A673 (cell line): ENCODE measurements around the gene SDK1. TPM values are rescaled to one million over a fixed set of nuclear protein-coding genes. Genes with fewer than 3 reads are reported as not detected.
"Not testable (repeated sequence)": the region's sequence is repeated elsewhere in the genome, so short reads cannot be mapped to it uniquely, and the experiment has no call there.

Experiments
- BruUV-seq: library from RNA; stranded (reverse); fragments of 400-500 nt; replicated peaks from 2 replicates; lab custom pipeline; 2021; lab: Mats Ljungman, UMichigan
- CTCF ChIA-PET: fragments of 300-600 bp; sonication (Branson Sonifier 250); formaldehyde crosslinking; loops from one replicate; lab custom pipeline; 2022; ENCODE audit warnings: antibody characterized with exemption; lab: Charles Lee
- POLR2A ChIA-PET: fragments of 300-600 bp; sonication (Branson Sonifier 250); formaldehyde crosslinking; loops from one replicate; lab custom pipeline; 2022; ENCODE audit warnings: antibody characterized with exemption; ENCODE audit not compliant: low non-redundant PET; lab: Charles Lee
- DNase-seq: peaks from one replicate; pipeline ENCODE4 v3.0.0-alpha.2; 2015; ENCODE audit warnings: low spot score
- H3K27ac ChIP-seq: fragments of 200-600 bp; sonication (generic); 2 replicates; pipeline ENCODE4 v1.5.1; 2016; ENCODE audit warnings: mixed run types, low read depth, mild to moderate bottlenecking, mixed read lengths, antibody characterized with exemption, low read length; ENCODE audit not compliant: poor library complexity, severe bottlenecking
- H3K27me3 ChIP-seq: fragments of 200-600 bp; sonication (generic); replicated peaks from 2 replicates; pipeline ENCODE4 v1.6.1; 2017; ENCODE audit warnings: mixed run types, low read depth, mild to moderate bottlenecking, mixed read lengths, antibody characterized with exemption, low read length; ENCODE audit not compliant: insufficient read depth, poor library complexity
- H3K36me3 ChIP-seq: fragments of 200-600 bp; sonication (generic); 2 replicates; pipeline ENCODE4 v1.6.1; 2016; ENCODE audit warnings: mixed run types, mild to moderate bottlenecking, mixed read lengths, antibody characterized with exemption, low read length; ENCODE audit not compliant: insufficient read depth, poor library complexity, severe bottlenecking
- H3K4me1 ChIP-seq: fragments of 200-600 bp; sonication (generic); 2 replicates; pipeline ENCODE4 v1.6.1; 2017; ENCODE audit warnings: mixed run types, mild to moderate bottlenecking, mixed read lengths, antibody characterized with exemption, low read length; ENCODE audit not compliant: insufficient read depth, poor library complexity, severe bottlenecking
- H3K4me3 ChIP-seq: fragments of 200-600 bp; sonication (generic); 2 replicates; pipeline ENCODE4 v1.5.1; 2016; ENCODE audit warnings: low read depth, mixed run types, mild to moderate bottlenecking, mixed read lengths, low read length; ENCODE audit not compliant: poor library complexity, severe bottlenecking
- H3K9me3 ChIP-seq: fragments of 200-600 bp; sonication (generic); 2 replicates; pipeline ENCODE4 v1.6.1; 2016; ENCODE audit warnings: mixed run types, low read depth, mild to moderate bottlenecking, mixed read lengths, antibody characterized with exemption, low read length; ENCODE audit not compliant: poor library complexity, severe bottlenecking
- CTCF ChIP-seq: fragments of 300-800, 200-600 bp; sonication (generic); conservative IDR thresholded peaks from 2 replicates; pipeline ENCODE4 v1.5.1; 2017; ENCODE audit warnings: low read depth, mild to moderate bottlenecking, antibody characterized with exemption, low read length, moderate library complexity, mixed read lengths
- EZH2 ChIP-seq: fragments of 200-600 bp; sonication (generic); IDR thresholded peaks from 2 replicates; pipeline ENCODE4 v1.6.1; 2017; ENCODE audit warnings: borderline replicate concordance, low read depth, mild to moderate bottlenecking, mixed read lengths, antibody characterized with exemption, low read length; ENCODE audit not compliant: poor library complexity, severe bottlenecking
- intact Hi-C: fragments of 100-400 bp; cut with micrococcal nuclease; formaldehyde crosslinking; loops from one replicate; pipeline ENCODE4 v1.10.0; 2022; ENCODE audit not compliant: unreplicated experiment
- total RNA-seq: library from RNA; stranded (reverse); gene quantifications from 2 replicates; pipeline ENCODE4 v1.2.3, GENCODE V29; 2021

SDK1 gene
- total RNA-seq, 1 experiment from 2014 or later, result 14.7 TPM

- POLR2A ChIA-PET, result no interaction called here
- Histone ChIP-seq H3K4me3 (no peak overlapping the region), H3K36me3 (no peaks in the 10 kb centered on the region), H3K9me3 (no peaks in the 10 kb centered on the region), H3K27ac (no peak overlapping the region), H3K4me1 (peaks cover 7% of the 10 kb centered on the region), H3K27me3 (no peaks in the 10 kb centered on the region)
- peak; percentile 9 for DNase-seq
- TF ChIP-seq EZH2 (no peak), CTCF (no peak)
- CTCF ChIA-PET, result no interaction called here
- no TSS peak for BruUV-seq
- intact Hi-C loops, result no loop called here
These were observed 452.8 kb downstream of the SDK1 start for GRCh38 chr7:3753868-3754267.

GRCh38 chr7:3754493-3755341, 453.7 kb downstream of the SDK1 start:
- peak overlapping the region; percentile 64 for H3K27ac ChIP-seq
- TF ChIP-seq EZH2, result no peak
- TF ChIP-seq CTCF, result no peak
- no TSS peak for BruUV-seq
- DNase-seq, result peak; percentile 90
- peaks cover 7% of the 10 kb centered on the region for H3K4me1 ChIP-seq
- peak overlapping the region; percentile 13 for H3K4me3 ChIP-seq
- ChIA-PET CTCF (no interaction called here), POLR2A (no interaction called here)
- H3K36me3 ChIP-seq, result no peaks in the 10 kb centered on the region
- intact Hi-C loops, result no loop called here
- no peaks in the 10 kb centered on the region for H3K9me3 ChIP-seq
- no peaks in the 10 kb centered on the region for H3K27me3 ChIP-seq

- H3K4me3 ChIP-seq, CTCF ChIA-PET, H3K4me1 ChIP-seq, H3K9me3 ChIP-seq, intact Hi-C loops, DNase-seq, H3K27me3 ChIP-seq, H3K27ac ChIP-seq, BruUV-seq, H3K36me3 ChIP-seq: not testable (repeated sequence)
- POLR2A ChIA-PET, result interaction anchor here (0.8 kb wide), 1 partner anchor 8 kb away, joined by 3 read pairs; no protein-coding TSS in a partner anchor
These were observed 454.9 kb downstream of the SDK1 start for GRCh38 chr7:3755778-3756453.
